ENCODE measurements around the gene HPSE. TPM values are rescaled to one million over a fixed set of nuclear protein-coding genes. Genes with fewer than 3 reads are reported as not detected.

HPSE gene
- total RNA-seq, 1 experiment from 2014 or later = 12.6 TPM

DNA sequence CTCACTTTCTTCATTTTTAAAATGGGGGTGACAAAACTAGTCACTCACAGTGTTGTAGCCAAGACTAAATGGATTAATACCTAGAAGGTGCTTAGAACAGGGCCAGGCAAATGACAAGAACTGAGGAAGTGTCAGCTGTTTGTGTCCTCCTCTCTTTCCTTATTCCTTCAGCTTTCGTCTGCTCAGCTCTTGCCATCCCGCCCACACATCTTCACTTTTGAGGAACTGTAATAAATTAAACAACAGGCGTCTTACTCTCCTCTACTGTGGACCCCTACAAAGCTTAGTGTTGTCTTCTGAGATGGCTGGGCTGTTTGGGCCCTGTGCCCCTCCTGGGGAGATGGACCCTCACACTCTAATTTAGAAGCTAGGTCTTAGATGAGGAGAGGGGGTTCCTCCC is 2.7 kb downstream of the HPSE start:
- TF ChIP-seq, protein P1, sequence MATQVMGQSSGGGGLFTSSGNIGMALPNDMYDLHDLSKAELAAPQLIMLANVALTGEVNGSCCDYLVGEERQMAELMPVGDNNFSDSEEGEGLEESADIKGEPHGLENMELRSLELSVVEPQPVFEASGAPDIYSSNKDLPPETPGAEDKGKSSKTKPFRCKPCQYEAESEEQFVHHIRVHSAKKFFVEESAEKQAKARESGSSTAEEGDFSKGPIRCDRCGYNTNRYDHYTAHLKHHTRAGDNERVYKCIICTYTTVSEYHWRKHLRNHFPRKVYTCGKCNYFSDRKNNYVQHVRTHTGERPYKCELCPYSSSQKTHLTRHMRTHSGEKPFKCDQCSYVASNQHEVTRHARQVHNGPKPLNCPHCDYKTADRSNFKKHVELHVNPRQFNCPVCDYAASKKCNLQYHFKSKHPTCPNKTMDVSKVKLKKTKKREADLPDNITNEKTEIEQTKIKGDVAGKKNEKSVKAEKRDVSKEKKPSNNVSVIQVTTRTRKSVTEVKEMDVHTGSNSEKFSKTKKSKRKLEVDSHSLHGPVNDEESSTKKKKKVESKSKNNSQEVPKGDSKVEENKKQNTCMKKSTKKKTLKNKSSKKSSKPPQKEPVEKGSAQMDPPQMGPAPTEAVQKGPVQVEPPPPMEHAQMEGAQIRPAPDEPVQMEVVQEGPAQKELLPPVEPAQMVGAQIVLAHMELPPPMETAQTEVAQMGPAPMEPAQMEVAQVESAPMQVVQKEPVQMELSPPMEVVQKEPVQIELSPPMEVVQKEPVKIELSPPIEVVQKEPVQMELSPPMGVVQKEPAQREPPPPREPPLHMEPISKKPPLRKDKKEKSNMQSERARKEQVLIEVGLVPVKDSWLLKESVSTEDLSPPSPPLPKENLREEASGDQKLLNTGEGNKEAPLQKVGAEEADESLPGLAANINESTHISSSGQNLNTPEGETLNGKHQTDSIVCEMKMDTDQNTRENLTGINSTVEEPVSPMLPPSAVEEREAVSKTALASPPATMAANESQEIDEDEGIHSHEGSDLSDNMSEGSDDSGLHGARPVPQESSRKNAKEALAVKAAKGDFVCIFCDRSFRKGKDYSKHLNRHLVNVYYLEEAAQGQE (IDR thresholded peaks at IDR 0.05; ENCODE audit: low read depth) = no peak
- TF ChIP-seq FOSL1 (IDR thresholded peaks at IDR 0.05; ENCODE audit: low read depth) = no peak
- no peak for TF ChIP-seq EZH2 (IDR thresholded peaks at IDR 0.05)
- TF ChIP-seq, protein P2, sequence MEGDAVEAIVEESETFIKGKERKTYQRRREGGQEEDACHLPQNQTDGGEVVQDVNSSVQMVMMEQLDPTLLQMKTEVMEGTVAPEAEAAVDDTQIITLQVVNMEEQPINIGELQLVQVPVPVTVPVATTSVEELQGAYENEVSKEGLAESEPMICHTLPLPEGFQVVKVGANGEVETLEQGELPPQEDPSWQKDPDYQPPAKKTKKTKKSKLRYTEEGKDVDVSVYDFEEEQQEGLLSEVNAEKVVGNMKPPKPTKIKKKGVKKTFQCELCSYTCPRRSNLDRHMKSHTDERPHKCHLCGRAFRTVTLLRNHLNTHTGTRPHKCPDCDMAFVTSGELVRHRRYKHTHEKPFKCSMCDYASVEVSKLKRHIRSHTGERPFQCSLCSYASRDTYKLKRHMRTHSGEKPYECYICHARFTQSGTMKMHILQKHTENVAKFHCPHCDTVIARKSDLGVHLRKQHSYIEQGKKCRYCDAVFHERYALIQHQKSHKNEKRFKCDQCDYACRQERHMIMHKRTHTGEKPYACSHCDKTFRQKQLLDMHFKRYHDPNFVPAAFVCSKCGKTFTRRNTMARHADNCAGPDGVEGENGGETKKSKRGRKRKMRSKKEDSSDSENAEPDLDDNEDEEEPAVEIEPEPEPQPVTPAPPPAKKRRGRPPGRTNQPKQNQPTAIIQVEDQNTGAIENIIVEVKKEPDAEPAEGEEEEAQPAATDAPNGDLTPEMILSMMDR (IDR thresholded peaks at IDR 0.05 in 2 of 3, conservative IDR thresholded peaks at IDR 0.05 in 1 of 3; ENCODE audit: borderline replicate concordance in 1 of 3, insufficient read depth in 1 of 3, low read depth in 2 of 3, low read length in 2 of 3) = no peak
- TF ChIP-seq CBX3 (IDR thresholded peaks at IDR 0.05; ENCODE audit: low read depth) = no peak
- TF ChIP-seq, protein P3, sequence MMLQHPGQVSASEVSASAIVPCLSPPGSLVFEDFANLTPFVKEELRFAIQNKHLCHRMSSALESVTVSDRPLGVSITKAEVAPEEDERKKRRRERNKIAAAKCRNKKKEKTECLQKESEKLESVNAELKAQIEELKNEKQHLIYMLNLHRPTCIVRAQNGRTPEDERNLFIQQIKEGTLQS (IDR thresholded peaks at IDR 0.05) = no peak
- TF ChIP-seq RAD21 (IDR thresholded peaks at IDR 0.05; ENCODE audit: low read depth) = no peak
- no peak for TF ChIP-seq EZH2phosphoT487 (IDR thresholded peaks at IDR 0.05; ENCODE audit: borderline replicate concordance)
- TF ChIP-seq TCF7L2 (IDR thresholded peaks at IDR 0.05; ENCODE audit: borderline replicate concordance, extremely low read depth, insufficient read depth, insufficient read length) = no peak
- ChIA-PET RAD21 (ENCODE audit: low non-redundant PET in 1 of 2, low total read pairs in 2 of 2, uncharacterized antibody in 2 of 2, unreplicated experiment in 2 of 2) (no interaction called here), CTCF (no interaction called here), POLR2A (no interaction called here)
- Histone ChIP-seq H3K36me3 (ENCODE audit: control insufficient read depth in 1 of 2, insufficient read depth in 2 of 2, low read length in 2 of 2) (no peaks in the 10 kb centered on the region), H2AFZ (ENCODE audit: low read depth, low read length, poor library complexity, severe bottlenecking) (no peak overlapping the region), H3K4me3 (replicated peaks in 1 of 2; ENCODE audit: low read depth in 1 of 2, low read length in 2 of 2) (no peak overlapping the region), H3K27me3 (ENCODE audit: insufficient read depth, low read length) (no peaks in the 10 kb centered on the region), H3K9me3 (ENCODE audit: control insufficient read depth in 1 of 2, insufficient read depth in 1 of 2, low read depth in 1 of 2, low read length in 2 of 2) (no peaks in the 10 kb centered on the region), H3K4me2 (ENCODE audit: low read length) (no peak overlapping the region), H3K79me2 (ENCODE audit: insufficient read depth, low read length) (no peaks in the 10 kb centered on the region), H3K9ac (ENCODE audit: low read length) (no peak overlapping the region), H3K27ac (ENCODE audit: low read depth, low read length) (no peak overlapping the region), H4K20me1 (ENCODE audit: insufficient read depth) (no peaks in the 10 kb centered on the region), H3K9me2 (ENCODE audit: insufficient read depth) (no peaks in the 10 kb centered on the region), H3K4me1 (ENCODE audit: control insufficient read depth in 1 of 2, insufficient read depth in 2 of 2, low read length in 2 of 2) (peaks cover 9 to 20% of the 10 kb centered on the region in 2 experiments; a peak in 3 of 4 replicates)
- intact Hi-C loops (cut with micrococcal nuclease) = no loop called here
- DNase-seq (ENCODE audit: low read depth, low spot score) (no peak), ATAC-seq (no peak)
- no TSS peak for BruUV-seq (replicated peaks)
